Activated naive CD4-positive, alpha-beta T cell treated with Interleukin-2 at 50 U/mL for 16 hours (primary cell): ENCODE data around the gene LTBP4.
A peak's percentile ranks its signal among the peaks of the same experiment; 100 is the strongest.
"Not testable (repeated sequence)": the region's sequence is repeated elsewhere in the genome, so short reads cannot be mapped to it uniquely, and the experiment has no call there.

ENCODE experiments used
- DNase-seq: peaks from one replicate; pipeline ENCODE4 v3.0.0-alpha.2; 2020

The LTBP4 gene

DNA sequence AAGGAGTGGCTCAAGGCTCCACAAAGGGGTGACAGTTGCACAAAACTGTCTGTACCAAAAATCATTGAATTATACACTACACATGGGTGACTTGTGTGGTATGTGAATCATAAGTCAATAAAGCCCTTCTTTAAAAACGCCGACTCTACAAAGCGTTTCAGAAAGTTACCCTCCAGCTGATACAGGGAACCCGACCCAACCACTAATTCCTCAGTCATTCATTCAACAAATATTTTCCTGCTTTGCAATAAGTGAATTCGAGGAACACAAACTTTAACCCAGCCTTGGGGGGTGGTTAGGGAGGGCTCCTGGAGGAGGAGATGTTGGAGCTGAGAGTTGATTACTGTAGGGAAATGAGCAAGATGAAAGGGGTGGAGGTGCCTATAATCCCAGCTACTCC lies 32.0 kb downstream of the LTBP4 start:
- DNase-seq, result no peak

DNA sequence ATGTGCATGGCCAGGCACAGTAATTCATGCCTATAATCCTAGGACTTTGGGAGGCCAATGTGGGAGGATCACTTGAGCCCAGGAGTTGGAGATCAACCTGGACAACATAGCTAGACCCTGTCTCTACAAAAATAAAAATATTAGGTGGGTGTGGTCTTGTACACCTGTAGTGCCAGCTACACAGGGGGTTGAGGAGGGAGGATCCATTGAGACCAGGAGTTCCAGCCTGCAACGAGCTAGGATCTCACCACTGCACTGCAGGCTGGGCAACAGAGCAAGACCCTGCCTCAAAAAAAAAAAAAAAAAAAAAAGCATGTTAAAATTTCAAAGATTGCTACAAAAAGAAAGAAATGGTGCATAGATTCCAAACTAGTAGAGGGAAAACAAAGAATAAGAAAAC lies 37.2 kb downstream of the LTBP4 start:
- DNase-seq, result no peak

DNA sequence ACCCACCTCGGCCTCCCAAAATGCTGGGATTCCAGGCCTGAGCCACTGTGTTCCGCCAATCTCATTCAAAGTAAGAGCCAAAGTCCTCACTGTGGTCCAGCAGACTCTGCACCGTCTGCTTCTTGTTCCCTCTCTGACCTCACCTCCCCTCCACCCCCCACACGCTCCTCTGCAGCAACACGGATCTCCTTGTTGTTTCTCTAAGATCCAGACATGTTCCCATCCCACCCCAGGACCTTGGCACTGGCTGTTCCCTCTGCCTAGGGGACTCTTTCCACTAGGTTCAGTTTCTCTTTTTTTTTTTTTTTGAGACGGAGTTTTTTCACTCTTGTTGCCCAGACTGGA lies 38.4 kb downstream of the LTBP4 start:
- DNase-seq, result no peak

DNA sequence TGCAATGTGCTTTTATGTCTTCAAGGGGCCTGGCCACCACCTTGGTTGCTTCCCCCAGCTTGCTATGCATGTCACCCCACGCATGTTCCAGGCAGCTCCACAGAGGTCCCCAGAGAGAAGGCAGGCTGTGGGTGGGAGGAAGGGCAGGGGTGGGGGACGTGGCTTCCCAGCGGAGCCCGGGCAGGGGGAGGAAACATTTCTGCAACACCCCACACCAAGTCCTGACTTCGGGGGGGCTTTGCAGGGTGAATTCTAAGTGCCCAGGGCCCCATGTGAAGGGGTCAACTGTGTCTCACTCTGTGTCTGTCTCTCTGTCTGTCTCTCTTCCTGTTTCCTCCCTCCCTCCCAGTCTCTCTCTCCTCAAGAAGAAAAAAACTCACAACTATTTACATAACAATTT lies 39.6 kb downstream of the LTBP4 start:
- DNase-seq, result no peak

DNA sequence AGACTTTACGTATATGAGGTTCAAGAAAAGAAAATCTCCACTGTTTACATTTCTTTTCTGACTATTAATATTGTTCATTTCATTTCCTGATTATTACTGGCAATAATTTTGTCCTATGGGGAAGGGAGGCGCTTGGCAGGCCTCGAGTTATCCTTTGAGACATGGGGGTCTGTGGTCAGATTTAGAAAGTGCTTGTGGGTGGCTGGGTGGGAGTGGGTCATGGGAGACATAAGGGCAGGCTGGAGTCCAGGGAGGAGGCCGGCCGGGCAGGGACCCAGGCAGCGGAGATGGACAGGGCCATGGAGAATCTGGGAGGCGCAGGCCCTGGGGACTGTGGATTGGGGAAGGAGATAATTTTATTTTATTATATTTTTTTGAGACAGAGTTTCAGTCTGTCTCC lies 40.1 kb downstream of the LTBP4 start:
- no peak for DNase-seq

DNA sequence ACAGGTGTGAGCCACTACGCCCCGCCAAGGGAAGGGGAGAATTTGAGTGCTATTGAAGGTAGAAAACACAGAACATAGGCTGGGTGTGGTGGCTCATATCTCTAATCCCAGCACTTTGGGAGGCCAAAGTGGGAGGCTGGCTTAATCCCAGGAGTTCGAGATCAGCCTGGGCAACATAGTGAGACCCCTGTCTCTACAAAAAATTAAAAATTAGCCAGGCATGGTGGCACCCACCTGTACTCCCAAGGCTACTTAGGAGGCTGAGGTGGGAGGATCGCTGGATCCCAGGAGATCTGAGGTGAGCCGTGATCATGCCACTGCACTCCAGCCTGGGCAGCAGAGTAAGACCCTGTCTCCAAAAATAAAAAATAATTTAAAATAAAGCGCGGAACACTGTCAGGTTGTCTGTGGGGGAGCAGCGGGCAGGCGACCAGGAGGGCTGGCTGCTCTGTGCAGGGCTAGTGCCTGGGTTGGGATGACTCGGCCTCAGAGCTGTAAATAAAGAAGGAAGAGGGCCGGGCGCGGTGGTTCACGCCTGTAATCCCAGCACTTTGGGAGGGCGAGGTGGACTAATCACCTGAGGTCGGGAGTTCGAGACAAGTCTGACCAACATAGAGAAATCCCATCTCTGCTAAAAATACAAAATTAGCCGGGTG lies 41.0 kb downstream of the LTBP4 start:
- DNase-seq, result no peak

DNA sequence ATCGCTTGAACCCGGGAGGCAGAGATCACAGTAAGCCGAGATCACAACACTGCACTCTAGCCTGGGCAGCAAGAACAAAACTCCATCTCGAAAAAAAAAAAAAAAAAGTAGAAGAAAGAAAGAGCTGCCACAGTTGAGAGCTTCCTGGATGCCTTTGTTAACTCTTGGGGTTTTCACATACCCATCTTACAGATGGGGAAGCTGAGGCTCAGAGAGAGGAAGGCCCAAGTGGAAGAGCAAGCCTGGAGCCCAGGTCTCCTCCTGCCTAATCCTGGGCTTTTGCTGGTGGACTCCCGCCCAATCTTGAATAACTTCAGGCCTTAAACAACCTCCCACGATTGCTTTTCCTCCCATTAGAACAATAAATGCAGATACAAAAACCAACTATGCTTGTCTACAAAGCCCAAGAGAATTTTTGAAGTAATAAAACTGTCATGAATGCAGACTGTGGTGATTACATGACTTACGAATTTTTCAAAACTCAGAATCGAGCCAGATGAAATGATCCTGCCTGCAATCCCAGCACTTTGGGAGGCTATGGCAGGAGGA lies 41.7 kb downstream of the LTBP4 start:
- DNase-seq, result no peak

DNA sequence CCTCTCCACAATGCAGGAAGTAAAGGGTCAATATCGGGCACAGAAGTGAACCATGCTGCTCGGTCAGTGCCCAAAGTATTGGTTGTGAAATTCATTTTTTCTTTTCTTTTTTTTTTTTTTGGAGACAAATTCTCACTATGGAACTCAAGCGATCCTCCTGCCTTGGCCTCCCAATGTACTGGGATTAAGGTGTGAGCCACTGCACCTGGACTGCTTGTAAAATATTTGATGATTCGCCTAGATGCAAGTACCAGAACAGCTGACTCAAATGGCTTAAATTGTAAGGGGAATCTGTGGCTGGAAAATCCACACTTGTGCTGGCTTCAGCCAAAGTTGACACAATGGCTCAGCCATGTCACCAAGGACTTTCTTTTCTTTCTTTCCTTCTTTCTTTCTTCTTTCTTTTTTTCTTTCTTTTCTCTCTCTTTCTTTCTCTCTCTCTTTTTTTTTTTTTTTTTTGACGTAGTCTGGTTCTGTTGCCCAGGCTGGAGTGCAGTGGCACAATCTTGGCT lies 45.6 kb downstream of the LTBP4 start:
- no peak for DNase-seq

DNA sequence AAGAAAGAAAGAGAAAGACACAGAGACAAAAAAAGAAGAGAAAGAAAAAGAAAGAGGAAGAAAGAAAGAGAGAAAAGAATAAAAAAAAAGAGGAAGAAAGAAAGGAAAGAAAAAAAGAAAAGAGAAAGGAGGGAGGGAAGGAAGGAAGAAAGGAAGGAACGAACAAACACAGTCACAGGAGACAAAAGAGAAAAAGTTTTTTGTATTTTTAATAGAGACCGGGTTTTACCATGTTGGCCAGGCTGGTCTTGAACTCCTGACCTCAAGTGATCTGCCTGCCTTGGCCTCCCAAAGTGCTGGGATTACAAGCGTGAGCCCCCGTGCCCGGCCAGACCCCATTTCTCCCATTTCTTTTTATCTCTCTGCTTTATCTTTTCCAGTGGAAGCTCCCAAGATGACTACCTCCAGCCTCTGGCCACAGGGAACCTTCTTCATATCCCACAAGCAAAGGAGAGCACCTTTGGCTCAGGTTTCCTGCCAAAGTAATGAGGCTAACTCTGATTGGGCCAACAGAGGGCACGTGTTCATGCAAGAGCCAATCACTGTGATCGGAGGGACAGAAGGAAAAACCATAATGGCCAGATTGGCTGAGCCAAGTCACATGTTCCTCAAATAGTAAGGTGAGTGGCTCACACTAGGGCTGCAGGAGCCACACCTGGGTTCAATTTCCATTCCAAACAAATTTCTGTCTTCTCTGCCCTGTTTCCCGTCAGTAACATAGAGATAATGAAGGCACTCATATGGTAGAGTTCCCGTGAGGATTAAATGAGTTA lies 48.9 kb downstream of the LTBP4 start:
- DNase-seq, result not testable (repeated sequence)

DNA sequence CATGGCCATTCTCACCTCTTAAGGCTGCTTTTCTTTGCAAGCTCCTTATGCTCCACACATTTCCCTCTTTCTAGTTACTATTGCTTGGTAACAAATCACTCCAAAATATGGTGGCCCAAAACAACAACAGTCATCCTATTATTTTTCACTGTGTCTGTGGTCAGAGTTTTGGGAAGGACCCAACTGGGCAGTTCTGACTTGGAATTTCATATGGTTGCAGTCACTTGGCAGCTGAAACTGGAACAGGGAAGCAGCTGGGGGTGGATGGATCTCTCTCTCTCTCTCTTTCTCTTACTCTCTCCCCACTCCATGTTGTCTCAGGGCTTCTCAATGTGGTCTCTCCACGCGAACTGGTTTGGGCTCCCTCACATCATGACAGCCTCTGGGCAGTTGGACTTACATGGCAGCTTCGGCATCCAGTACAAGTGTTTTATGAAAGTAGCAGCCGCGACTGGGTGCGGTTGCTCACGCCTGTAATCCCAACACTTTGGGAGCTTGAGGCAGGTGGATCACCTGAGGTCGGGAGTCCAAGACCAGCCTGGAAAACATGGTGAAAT lies 49.7 kb downstream of the LTBP4 start:
- no peak for DNase-seq

DNA sequence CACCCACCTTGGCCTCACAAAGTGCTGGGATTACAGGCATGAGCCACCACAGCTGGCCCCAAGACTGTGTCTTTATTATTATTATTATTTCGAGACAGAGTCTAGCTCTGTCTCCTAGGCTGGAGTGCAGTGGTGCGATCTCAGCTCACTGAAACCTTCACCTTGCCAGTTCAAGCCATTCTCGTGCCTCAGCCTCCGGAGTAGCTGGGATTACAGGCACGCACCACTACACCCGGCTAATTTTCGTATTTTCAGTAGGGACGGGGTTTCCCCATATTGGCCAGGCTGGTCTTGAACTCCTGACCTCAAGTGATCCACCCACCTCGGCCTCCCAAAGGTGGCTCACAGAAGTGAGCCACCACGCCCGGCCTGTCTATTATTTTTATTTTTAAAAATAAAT lies 51.1 kb downstream of the LTBP4 start:
- not testable (repeated sequence) for DNase-seq

DNA sequence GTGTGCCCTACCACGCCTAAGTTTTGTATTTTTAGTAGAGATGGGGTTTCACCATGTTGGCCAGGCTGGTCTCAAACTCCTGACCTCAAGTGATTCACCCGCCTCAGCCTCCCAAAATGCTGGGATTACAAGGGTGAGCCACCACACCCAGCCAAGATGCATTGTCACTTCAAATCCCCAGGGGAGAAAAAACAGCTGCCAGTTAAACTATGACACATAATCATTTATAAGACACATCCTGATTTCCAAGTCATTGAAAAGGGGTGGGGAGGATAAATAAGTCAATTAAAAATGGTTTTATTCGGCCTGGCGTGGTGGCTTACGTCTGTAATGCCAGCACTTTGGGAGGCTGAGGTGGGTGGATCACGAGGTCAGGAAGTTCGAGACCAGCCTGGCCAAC lies 54.5 kb downstream of the LTBP4 start:
- not testable (repeated sequence) for DNase-seq

DNA sequence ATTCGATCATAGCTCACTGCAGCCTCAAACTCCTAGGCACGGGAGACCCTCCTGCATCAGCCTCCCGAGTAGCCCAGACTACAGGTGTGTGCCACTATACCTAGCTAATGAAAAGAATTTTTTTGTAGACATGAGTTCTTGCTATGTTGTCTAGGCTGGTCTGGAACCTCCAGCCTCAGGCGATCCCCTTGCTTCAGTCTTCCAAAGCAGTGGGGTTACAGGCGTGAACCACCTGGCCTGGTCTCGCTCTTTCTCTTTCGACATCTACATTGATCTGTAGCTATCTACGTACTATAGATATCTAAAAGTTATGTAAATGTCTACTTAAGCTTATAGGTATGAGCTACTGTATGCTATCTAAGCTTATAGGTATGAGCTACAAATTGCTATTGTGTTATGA lies 56.9 kb downstream of the LTBP4 start:
- no peak for DNase-seq

DNA sequence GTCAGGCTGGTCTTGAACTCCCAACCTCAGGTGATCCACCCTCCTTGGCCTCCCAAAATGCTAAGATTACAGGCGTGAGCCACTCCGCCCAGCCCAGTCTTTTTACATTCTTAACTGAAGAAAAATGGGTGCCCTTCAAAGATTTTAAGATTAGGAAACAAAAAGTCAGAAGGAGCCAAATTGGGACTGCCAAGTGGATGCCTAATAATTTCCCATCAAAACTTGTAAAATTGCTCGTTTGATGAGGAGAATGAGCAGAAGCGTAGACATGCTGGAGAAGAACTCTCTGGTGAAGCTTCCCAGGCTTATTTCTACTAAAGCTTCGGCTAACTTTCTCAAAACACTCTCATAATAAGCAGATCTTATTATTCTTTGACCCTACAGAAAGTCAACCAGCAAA lies 57.9 kb downstream of the LTBP4 start:
- no peak for DNase-seq

DNA sequence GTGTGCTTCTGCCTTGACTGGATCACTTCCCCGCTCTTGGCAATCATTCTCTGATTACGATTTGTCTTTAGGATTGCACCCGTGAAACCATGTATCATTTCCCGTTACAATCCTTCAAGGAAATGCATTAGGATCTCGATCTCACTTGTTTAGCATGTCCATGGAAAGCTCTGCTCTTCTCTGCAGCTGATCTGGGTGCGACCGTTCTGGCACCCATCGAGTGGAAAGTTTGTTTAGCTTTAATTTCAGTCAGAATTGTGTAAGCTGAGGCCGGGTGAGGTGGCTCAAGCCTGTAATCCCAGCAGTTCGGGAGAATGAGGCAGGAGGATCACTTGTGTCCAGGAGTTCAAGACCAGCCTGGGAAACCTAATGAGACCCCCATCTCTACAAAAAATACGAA lies 58.4 kb downstream of the LTBP4 start:
- no peak for DNase-seq

DNA sequence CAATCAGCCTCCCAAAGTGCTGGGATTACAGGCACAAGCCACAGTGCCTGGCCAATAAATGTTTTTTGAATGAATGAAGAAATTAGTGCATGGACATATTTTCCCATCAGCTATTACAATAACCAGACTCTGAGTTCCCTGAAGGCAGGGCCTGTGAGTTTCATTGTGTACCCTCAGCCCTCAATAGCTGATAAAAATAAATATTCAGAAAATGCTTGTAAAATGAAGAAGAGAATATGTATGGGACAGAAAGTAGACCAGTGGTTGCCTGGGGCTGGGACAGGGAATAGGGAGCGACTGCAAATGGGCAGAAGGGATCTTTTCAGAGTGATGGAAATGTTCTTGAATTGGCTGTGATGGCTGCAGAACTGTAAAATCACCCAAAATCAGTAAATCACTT lies 60.4 kb downstream of the LTBP4 start:
- DNase-seq, result no peak

DNA sequence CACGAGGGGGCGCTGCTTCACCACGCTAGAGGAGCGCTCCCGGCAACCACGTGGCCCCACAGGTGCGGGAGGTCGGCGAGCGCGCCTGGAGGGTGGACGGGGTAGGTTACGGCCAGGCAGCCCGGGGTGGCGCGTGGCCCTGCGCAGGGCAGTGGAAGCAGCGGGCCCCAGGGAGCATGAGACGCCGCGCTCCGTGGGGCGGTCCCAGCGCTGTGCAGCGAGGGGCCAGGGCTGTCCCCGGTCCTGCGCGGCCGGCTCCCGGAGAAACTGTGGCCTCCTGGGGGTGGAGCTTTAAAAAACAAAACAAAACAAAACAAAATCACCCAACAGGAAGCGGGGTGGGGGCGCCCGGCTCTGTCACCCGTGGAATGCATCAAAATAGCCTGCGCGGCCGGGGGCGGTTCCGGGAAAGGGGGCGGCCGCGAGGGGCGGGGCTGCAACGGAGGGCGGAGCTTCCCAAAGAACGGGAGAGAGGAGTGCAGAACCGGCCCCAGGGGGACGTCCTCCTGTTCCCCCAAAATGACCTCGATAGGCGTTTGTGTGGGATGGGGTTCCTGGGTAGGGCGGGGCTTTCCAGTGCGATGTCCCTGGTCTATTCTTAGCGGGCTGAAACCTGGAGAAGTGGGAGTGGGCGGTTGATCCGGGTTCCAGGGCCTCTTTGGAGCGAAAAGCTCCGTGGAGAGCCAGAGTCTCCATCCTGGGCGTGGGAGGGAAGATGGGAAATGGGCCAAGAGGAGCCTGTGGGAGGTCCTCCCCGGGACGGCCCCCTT lies 61.9 kb downstream of the LTBP4 start:
- peak; percentile 93 for DNase-seq

DNA sequence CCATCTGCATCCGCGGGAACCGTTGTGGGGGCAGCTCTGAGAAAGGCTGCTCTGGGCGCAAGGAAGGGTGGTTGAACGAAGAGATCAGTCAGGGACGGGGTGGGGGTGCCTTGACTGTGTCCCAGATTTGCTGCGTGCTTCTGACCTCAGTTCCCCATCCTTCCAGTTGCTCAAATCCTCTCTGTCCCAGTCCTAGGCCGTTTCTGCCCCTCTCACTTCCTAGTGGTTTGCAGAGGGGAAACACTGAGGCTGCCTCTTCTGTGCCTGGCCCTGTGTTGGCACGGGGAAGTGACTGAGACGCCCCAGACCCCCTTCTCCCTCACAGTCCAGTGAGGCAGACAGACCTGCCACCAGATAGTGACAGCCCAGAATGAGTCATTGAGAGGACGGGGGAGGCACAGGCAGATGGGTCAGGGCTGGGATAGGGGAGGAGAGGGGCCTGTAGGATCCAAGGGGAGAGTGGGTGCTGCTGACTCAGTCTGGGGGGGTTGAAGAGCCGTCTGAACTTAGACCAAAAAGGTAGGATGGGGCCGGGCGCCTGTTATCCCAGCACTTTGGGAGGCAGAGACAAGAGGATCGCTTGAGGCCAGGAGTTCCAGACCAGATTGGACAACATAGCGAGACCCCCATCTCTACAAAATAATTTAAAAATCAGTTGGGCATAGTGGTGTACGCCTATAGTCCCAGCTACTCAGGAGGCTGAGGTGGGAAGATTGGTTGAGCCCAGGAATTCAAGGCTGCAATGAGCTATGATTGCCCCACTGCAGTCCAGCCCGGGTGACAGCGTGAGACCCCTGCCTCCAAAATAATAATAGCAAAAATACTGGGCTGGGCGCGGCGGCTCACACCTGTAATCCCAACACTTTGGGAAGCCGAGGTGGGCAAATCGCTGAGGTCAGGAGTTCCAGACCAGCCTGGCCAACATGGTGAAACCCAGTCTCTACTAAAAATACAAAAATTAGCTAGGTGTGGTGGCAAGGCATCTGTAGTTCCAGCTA lies 62.8 kb downstream of the LTBP4 start:
- peak; percentile 20 for DNase-seq

DNA sequence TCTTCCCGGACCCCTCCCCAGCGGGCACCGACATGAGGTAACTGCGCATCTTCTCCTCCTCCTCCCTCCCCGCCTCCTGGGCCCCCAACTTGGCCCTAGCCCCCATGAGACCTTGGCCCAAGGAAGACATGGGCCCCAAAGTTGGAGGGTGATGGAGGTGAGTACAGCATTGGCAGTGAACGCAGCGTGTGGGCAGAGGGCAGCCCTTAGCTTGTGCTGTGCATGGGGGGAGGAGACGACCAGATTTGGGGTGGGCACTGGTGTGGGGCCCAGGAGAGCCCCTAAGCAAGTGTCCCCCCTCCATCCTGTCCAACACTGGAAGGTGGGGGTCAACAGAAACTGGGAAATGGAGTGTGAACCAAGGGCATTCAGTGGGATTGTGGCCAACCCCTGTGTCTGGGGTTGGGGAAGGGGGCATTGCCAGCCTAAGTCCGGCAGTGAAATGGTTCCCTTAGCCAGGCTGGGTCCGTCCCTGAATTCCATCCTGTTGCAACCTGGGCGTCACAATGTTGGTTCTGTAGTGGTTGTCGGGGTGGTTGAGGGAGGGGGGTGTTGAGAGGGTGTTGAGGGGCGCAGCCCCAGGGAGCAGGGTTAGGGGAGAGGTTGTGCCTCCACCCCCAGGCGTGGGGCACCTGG lies 65.8 kb downstream of the LTBP4 start:
- DNase-seq, result no peak

DNA sequence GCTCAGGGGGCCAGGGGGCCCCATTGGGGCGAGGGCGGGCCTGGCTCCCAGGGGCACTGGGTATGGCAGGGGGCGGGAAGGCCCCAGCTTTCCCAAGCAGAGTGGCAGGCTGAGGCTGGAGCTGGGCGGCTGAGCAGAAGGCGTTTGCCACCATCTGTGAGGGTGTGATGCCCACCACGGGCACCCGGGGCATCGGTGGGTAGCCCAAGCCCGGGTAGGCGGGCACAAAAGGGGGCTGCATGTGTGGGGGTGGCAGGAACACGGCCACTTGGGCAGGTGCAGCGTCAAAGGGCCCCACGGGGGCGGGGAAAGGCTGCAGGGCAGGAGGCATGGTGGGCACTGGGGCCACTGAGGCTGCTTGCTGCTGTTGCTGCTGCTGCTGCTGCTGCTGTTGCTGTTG lies 66.4 kb downstream of the LTBP4 start:
- DNase-seq, result no peak

DNA sequence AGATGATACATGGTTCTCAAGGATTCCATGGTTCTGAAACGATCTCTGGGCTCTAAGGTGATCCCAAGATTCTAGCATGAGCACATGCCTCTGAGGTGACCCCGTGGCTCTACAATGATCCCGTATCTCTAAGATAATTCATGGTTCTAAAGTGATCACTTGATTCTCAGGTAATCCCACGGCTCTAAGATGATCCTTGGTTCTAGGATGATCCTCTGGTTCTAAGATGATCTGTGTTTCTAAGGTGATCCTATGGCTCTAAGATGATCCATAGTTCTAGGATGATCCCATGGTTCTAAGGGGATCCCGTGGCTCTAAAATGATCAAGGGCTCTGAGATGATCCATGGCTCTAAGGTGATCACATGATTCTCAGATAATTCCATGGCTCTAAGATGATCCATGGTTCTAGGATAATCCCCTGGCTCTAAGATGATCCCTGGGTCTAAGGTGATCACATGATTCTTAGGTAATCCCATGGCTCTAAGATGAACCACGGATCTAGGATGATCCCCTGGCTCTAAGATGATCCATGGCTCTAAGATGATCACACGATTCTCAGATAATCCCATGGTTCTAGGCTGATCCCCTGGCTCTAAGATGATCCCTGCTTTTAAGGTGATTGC lies 67.9 kb downstream of the LTBP4 start:
- DNase-seq, result no peak
